GM19372 (cell line): ENCODE measurements around the gene HPX.

Experiments
- ATAC-seq: cut with Tn5 transposase; IDR thresholded peaks from one replicate; pipeline ENCODE4 v1.9.1; 2021; ENCODE audit warnings: mild to moderate bottlenecking, low read depth, moderate library complexity; ENCODE audit not compliant: unreplicated experiment

Gene HPX

DNA sequence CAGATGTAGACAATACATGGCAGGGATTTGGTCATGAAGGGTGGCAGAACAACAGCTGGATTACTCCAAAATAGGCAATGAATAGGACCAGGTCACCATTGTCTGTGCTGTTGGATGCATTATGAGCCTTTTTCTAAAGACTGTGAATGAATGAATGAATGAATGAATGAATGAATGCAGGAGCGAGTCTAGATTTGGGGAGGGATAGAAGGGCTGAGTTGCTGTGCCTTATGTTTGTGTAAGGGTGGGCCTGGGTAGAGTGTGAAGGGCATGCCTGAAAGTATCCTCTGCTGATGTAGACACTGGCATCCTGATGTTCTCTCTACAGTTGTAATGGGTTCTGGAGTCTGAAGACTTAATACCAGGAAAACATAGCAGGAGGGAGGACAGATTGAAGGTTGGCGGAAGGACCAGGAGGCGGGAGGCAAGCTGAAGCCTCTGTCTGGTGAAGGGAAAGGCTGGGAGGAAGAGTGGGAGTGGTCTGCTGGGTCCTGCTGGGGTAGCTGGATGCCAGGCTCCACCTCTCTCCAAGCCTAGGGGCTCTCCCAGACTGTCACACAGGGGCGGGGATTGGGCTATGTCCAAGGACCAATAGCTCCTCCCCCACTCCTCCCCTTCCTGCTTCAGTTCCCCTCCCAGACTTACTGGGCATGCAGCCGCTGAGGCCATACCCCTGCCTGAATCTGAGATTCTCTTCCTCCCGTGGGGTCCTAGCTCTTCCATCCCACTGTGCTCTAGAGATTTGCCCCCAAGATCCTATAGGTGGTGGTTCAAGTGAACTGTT, 28.1 kb upstream of the HPX start:
- peak; percentile 53 for ATAC-seq

DNA sequence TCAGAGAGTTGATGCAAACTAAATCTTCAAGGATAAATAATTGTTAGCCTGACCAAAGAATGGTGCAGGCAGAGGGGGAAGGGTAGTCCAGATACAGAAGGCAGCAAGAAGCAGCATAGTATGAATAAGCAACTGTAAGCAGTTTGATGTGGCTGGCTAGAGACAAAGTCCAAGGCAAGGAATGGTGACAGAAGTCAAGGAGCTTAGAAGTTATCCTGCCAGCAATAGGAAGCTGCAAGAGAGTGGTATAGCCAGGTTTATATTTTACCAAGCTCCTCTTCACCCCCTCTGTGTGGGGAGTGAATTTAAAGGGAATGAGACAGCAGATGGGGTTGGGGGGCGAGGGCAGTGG, 18.3 kb upstream of the HPX start:
- ATAC-seq = no peak

DNA sequence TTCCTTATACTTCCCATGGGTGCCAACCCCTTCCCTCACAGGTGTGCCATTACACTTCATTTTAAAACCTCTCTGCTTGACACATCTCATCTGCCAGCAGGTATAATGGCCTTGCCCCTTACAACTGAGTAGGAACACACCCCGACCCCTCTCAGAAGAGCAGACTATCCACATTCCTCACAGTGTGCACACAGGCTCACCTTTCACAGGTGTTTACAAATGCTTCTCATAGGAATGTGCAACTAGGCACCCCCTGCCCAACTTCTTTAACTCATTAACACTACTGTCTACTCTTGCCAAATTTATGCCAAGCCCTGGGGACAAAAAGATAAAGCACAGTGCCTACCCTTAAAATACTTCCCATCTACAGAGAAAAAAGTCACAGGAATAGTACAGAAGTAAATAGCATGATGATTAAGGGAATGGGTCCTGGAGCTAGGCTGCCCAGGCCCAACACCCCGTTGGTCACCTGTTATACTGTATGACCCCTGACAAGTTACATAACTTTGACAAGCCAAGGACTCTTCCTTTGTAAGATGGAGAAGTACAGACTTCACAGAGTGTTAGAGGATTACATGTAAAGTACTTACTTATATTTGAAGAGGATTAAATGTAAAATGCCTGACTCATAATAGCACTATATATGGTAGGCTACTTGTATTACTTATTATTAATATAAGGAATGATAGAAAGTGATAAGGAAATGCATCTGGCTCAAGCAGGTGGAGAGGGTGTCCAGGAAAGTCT, 17.7 kb upstream of the HPX start:
- no peak for ATAC-seq

DNA sequence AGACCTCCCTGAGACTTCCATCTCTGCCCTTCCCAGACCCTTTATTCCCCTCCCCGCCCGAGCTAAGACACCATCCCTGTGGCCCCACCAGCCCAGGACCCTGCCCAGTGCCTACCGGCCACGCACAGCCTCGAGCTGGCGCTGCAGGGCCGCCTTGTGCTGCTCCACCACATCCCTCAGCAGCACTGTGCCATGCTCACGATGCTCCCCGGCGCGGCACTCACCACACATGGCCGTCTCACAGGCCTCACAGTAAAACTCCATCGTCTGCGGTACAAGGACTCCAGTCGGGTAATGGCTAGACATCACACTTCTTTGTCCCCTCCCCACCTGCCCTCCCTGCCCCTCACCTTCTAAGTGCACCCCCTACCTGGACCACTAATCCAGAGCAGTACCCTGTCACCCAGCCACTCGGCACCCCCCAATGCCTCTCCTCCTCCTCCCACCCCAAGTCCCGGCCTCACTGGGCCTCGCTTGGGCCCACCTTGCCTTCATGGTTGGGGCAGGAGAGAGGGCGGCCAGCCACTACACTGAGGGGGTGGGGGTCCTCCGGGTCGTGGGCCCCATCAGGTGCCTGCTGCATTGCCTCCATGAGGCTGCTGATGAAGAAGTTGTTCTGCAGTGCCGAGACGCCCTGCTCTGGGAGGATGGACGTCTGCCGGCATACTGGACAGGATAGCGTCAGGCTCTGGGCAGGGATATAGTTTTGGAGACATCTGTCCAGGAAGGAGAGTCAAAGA, 17.0 kb upstream of the HPX start:
- ATAC-seq = no peak

DNA sequence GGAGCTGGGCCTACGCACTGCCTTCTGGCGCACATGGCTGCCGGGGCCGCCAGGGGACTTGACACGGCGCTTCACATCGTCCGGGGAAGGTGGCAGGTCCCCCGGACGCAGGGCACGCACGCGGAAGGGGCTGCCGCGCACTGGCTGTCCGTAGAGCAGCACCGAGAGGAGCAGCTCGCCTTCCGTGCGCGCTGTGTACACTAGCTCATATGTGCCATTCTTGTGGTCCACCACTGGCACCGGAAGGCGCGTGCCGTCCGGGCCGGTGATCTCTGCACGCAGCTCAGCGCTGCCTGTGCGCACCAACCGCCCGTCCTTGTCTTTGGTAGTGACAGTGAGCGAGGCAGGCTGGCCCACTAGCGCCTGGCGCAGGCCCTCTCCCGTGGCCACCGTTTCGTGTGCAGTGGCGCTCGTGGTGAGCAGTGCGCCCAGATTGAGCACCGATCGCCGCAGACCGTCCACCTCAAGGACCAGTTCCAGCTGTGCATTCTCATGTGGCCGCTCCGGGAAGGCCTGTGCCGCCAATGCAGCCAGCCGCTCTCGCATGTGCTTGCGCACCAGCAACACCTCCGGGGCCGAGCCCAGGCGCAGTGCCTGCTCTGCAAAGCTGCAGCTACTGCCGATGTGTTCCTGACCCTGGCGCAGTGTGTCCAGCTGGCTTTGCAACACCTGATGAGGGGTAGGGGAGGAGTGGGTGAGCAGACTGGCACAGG, 15.7 kb upstream of the HPX start:
- no peak for ATAC-seq

DNA sequence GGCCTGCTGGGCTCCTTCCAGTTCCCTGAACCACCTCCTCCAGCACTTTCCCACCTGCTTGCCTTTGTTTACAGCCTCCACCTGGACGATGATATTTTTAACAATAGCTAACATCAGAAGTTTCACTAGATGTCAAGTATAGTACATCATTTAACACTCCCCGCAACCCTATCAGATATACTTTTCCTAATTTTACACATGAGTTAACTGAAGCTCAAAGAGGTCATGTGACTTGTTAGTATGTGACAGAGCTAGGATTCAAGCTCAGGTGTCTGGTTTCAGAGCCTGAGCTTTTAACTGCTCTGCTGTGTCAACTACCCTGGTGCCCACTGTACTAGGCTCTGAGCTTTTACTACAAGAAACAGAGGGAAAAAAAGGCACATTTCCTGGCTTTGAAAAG, 14.3 kb upstream of the HPX start:
- ATAC-seq = no peak

DNA sequence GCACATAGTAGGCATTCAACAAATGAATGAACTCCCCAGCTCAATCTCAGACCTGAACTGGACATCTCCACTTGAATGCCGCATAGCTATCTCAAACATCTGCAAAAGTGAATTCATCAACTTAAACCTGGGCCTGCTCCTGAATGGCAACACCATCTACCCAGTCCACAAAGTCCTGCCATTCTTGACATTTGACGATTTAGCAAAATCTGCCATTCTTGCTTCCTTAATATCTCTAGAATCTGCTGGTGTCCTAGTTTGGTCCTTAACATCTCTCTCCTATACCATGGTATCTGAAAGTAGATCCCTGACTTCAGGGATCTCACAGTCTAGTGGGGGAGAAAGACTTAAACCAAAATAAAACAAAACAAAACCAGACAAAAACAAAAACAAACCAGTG, 12.4 kb upstream of the HPX start:
- no peak for ATAC-seq

DNA sequence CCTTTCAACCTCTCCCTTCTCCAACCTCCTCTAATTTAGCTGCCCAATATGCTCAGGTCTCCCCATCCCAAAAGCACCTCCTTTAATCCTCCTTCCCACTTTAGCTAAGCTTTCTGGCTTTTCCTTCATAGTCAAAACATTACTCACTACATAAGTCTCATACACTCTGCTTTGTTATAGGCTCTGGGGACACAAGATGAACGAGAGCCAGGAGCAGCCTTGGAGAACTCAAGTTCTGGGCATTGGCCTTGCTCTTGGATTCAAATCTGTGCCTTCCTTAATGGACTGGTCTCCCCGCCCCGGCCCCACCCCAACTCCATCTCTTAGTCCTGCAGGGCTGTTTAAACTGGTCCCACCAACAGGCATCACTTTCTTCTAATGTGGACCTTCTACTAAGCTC, 11.4 kb upstream of the HPX start:
- no peak for ATAC-seq

DNA sequence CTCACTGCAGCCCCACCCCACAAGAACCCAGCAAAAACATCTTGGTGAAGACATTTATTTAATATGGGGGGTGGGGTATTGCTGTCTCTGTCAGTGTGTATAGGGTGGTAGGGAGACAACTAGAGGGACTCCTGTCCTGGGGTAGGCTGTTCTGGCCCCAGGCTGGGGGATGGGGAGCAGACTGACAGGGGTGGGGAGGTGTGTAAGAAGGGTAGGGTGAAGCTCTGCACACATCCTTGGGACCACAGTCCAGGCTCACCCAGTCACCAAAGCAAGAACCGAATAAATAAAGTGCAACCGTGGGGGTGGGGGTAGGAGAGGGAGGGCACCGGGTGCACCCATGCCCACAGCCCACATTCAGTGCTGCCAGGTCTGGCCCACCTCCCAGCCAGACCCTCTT, 7.8 kb upstream of the HPX start:
- no peak for ATAC-seq

DNA sequence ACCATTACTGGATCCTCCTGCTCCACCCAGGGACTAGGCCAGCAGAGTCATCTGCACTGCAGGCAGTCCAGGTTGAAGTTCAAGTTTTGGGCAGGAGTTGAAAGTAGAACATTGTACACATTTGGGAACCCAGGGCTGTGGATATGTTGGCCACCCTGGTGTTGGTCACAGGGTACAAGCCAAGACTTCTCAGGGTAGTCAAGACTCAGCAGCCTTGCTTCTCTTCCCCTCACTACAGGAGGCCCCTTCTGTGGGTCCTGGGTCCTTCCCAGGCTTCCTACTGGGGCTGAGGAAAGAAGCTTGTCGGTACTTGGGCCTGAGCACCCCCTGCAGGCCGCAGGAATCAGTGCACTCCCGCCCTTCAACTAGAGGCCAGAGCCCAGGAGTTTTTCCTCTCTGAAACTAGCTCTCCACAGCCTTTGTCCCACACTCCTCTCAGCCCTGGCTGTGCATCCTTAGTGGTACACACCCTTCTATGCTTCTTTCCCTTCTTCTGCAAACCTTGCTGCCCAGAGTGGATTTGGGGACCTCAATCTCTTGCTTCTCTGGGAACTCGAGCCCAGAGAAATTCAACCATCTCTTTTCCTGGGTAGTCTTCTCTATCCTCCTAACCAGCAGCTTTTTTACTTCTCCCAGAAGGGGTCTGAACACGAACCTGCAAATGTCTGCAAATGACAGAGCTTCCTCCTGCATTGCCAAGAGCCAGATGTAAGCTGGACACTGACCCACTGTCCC, 2.6 kb upstream of the HPX start:
- peak; percentile 80 for ATAC-seq

DNA sequence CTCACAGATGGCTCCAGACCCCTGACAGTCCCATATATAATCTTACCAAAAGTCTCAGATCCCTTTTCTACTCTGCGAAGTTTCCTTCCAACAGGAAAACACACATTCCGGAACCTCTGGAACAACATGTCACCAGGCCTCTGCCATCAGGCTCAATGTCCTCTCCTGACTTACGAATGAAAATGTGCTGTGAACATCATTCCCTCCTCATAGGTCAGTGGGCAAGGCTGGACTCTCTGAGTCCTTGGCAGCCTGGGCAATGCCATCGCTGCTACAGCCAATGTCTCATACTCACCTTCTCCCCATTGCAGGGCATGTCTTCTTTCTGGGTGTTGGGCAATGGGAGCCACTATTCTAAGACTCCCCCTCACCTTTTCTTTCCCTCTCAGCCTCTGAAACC, 1.7 kb upstream of the HPX start:
- ATAC-seq = no peak

DNA sequence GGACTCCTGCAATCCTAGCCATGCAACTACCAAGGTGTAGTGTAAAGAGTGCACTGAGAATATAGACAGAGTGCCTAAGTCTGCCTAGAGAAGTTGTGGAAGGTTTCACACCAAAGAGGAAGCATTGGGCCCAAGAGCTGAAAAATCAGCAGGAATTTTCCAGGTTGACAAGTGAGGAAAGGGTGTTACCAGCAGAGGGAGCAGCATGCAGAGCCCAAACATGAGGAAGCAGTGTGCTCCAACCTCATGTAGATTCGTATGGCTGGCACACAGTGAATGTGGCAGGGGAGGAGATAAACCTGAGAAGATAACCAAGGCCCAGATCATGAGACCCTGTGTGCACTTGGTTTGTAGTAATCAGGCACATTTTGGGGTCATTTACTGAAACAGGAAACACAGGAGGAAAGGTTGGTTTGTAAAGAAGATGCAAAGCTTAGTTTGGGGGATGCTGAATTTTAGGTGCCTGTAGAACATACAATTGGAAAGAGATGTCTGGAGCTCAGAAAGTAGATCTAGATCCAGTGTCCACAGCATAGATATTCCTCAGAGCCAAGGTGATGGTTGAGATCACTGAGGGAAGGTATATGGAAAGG, 1.7 kb downstream of the HPX start:
- no peak for ATAC-seq

DNA sequence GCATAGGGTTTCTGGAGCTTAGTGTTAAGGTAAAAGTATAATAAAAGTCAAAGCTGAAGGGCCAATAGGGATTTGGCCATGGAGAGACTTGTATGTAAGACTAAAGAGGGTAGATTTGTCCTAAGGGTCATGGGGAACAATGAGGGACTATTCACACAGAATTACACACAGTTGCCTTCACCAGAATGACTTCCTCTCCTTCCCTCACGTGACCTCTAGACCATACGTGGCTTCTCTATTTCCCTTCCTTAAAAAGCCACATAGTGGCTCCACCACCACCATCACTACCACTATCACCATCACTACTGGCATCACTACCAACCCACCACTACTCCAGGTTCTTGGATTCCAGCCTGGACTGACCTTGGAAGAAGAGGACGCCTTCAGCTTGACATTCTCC, 2.8 kb downstream of the HPX start:
- no peak for ATAC-seq

DNA sequence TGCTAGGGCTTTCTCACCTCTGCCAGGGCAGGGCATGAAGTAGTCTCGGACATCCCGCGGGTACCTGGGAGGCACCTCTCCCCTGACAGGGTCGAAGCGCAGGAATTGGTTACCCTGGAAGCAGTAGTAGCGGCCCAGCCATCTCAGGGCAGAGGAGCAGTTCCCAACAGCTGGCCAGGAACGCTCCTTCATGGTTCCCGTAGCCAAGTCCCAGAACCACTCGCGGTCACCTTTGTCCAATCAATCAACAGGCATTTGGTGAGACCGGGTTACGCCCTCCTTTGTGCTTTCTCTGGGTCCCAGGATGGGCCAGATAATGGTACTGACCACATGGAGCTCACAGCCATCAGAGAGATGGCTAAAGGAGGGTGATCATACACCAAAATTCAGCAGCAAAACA, 3.4 kb downstream of the HPX start:
- ATAC-seq = no peak

DNA sequence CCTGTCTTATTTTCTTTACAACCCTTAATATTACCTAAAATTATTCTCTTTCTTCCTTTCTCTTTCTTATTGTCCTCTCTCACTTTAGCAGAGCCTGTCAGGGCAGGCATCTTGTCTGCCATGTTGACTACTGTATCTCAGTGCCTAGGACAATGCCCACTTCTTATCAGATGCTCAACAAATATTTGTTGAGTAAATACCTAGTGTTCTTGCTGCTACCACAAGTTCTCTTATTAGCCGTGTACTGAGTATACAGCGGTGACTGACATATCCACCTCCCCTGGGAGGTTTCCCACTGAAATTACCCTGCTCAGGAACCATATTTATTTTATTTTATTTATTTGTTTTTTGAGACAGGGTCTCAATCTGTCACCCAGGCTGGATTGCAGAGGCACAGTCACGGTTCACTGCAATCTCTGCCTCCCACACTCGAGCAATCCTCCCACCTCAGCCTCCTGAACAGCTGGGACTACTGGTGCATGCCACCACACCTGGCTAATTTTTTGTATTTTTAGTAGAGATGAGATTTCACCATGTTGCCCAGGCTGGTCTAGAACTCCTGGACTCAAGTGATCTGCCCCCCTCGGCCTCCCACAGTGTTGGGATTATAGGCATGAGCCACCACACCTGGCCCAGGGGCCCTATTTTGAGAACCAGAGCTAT, 6.7 kb downstream of the HPX start:
- ATAC-seq = no peak

DNA sequence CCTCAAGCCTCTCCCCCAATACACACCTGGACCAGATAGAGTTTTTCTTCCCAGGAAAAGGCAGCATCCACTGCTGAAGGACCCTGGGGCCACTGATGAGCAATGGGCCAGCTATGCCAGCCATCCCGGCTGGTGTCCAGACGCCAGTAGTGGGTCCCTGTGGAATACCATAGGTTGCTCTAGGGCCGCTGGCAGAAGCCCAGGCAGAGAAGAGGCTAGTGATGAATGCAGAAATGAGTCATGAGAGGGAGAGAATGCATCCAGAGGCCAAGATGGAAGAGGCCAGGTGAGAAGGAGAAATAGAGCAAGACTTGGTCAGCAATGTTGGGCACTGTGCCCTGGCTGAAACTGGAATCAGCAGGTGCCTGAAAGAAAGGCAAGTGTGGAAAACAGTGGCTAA, 8.9 kb downstream of the HPX start:
- ATAC-seq = no peak

DNA sequence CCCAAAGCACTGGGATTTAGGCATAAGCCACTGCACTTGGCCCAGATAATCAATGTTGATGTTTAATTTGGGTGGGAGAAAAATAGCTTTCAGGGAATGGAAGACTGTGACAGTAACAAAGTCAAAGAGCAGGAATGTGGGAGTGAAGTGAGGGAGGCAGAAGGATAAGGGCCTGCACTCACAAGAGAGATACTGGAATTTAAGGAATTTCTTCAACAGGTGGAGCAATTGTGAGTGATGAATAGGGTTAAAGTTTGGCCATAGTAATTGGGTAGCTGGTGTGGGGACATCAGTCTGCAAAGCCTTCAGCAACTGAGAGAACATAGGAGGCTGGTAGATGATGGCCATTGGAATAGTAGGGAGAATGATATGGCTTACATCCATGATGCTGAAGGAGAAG, 13.3 kb downstream of the HPX start:
- ATAC-seq = no peak

DNA sequence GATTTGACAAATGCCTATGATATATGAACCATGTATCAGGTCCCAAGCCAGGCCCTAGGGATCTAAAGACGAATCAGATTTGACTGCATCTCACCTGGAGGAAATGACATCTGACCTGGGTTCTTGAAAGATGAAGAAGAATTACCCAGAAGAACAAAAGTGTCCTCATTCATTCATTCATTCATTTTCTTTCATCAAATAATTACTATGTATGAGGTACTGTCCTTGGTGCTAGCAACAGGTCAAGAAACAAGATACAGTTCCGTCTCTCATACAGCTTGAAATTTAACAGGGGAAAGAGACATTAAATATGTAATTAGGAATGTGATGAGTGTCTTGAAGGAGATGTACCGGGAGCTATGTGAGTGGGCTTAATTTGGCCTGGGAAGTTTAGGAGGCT, 20.1 kb downstream of the HPX start:
- ATAC-seq = no peak

DNA sequence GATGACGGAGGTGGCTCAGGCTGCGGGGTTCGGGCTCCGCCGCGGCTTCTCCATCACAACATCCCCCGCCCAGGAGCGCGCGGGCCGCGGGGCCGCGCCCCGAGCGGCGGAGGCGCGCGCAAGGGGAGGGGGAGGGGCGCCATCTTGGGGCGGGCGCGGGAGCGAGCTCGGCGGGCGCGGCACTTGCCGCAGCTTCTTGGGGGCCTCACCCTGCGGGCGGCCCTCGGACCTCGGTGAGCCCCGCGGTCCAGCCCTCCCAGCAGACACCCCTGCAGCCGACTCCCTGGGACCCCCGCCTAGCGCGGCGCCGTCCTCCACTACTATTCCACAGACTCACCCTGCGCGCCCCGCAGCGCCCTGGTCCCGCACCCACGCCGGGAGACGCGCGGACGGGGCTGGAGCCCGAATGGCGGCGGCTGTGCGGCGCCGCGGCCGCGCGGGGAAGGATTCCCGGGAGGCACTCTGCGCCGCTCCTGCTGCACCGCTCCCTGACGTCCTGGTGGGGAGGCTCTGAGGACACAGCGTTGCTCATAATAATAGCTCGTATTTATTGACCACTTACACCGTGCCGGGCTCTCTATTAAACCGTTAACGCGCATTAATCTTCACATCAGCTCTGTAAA, 21.7 kb downstream of the HPX start, which contains the start of gene APBB1:
Gene APBB1 (minus strand): TSS at position 86 of the 623 bp plus-strand sequence. CDS start 7,747 bp downstream, outside the sequence.
- peak; percentile 66 for ATAC-seq
